GM23248 (cell line): ENCODE data around the gene PPP4R1. TPM values are rescaled to one million over a fixed set of nuclear protein-coding genes. Genes with fewer than 3 reads are reported as not detected.

Experiments
- DNase-seq: peaks from one replicate; pipeline ENCODE4 v3.0.0-alpha.2; 2015
- H2AFZ ChIP-seq: fragments of 200-600 bp; sonication (generic); 2 replicates; pipeline ENCODE4 v1.6.1; 2016; ENCODE audit warnings: antibody characterized with exemption
- H3F3A ChIP-seq: fragments of 200-600 bp; sonication (generic); 2 replicates; pipeline ENCODE4 v1.6.1; 2016; ENCODE audit warnings: mild to moderate bottlenecking, antibody characterized with exemption, mixed run types; ENCODE audit not compliant: insufficient read depth
- H3K27ac ChIP-seq: fragments of 200-600 bp; sonication (generic); 2 replicates; pipeline ENCODE4 v1.5.1; 2016; ENCODE audit warnings: mild to moderate bottlenecking
- H3K27me3 ChIP-seq: fragments of 200-600 bp; sonication (generic); replicated peaks from 2 replicates; pipeline ENCODE4 v1.6.1; 2016; ENCODE audit warnings: mild to moderate bottlenecking; ENCODE audit not compliant: insufficient read depth
- H3K36me3 ChIP-seq: fragments of 200-600 bp; sonication (generic); 2 replicates; pipeline ENCODE4 v1.6.1; 2016; ENCODE audit warnings: low read depth, mild to moderate bottlenecking
- H3K4me1 ChIP-seq: fragments of 200-600 bp; sonication (generic); 2 replicates; pipeline ENCODE4 v1.6.1; 2016; ENCODE audit warnings: mild to moderate bottlenecking; ENCODE audit not compliant: insufficient read depth
- H3K4me2 ChIP-seq: fragments of 200-600 bp; sonication (generic); one replicate; pipeline ENCODE4 v1.6.1; 2016; ENCODE audit warnings: mild to moderate bottlenecking; ENCODE audit not compliant: unreplicated experiment
- H3K4me3 ChIP-seq: fragments of 200-600 bp; sonication (generic); 2 replicates; pipeline ENCODE4 v1.5.1; 2016; ENCODE audit warnings: mild to moderate bottlenecking
- H3K79me2 ChIP-seq: fragments of 200-600 bp; sonication (generic); 2 replicates; pipeline ENCODE4 v1.6.1; 2016; ENCODE audit warnings: mild to moderate bottlenecking; ENCODE audit not compliant: insufficient read depth
- H3K9ac ChIP-seq: fragments of 200-600 bp; sonication (generic); 2 replicates; pipeline ENCODE4 v1.6.1; 2016; ENCODE audit warnings: mild to moderate bottlenecking
- H3K9me2 ChIP-seq: fragments of 200-600 bp; sonication (generic); 2 replicates; pipeline ENCODE4 v1.6.1; 2016; ENCODE audit warnings: mixed run types, mild to moderate bottlenecking, moderate library complexity; ENCODE audit not compliant: insufficient read depth
- H3K9me3 ChIP-seq: fragments of 200-600 bp; sonication (generic); one replicate; pipeline ENCODE4 v1.6.1; 2017; ENCODE audit warnings: low read depth
- H4K20me1 ChIP-seq: fragments of 200-600 bp; sonication (generic); 2 replicates; pipeline ENCODE4 v1.6.0; 2016; ENCODE audit not compliant: insufficient read depth
- EZH2 ChIP-seq: fragments of 200-600 bp; sonication (generic); IDR thresholded peaks from 2 replicates; pipeline ENCODE4 v1.6.1; 2018; ENCODE audit warnings: antibody characterized with exemption, mild to moderate bottlenecking; ENCODE audit not compliant: insufficient read depth, poor library complexity, severe bottlenecking
- EZH2phosphoT487 ChIP-seq: fragments of 200-600 bp; sonication (generic); IDR thresholded peaks from 2 replicates; pipeline ENCODE4 v1.6.1; 2018; ENCODE audit warnings: antibody characterized with exemption, moderate library complexity, mild to moderate bottlenecking, low read depth; ENCODE audit not compliant: insufficient read depth
- WGBS, 2 experiments: methylation state at CpG; one replicate each; pipeline ENCODE4 v1.1.6; 2015 to 2017; ENCODE audit warnings: low lambda C conversion rate in 2 of 2, low coverage in 1 of 2; ENCODE audit errors: missing lambda C conversion rate in 2 of 2; 5-methylcytosine and 5-hydroxymethylcytosine counted together
- in situ Hi-C: fragments of 300-500 bp; cut with MboI; formaldehyde crosslinking; loops from 2 replicates; pipeline ENCODE4 v1.15.0; 2020
- polyA plus RNA-seq: library from polyadenylated mRNA; unstranded; fragments of >200 nt; fragmentation: Nextera tagmentation; extraction: Ambion mirVana; gene quantifications from 2 replicates; pipeline ENCODE4 v1.2.1, GENCODE V29; 2016
- total RNA-seq: library from RNA; depleted of rRNA; stranded (reverse); fragments of >200 nt; shearing (Covaris generic); gene quantifications from 2 replicates; pipeline ENCODE4 v1.2.3, GENCODE V29; 2014; rRNA removed

Gene PPP4R1
- total RNA-seq (85.5 and 97.9 TPM in 2 replicates), polyA plus RNA-seq (31.8 and 33.0 TPM in 2 replicates)

- Histone ChIP-seq H3K79me2 (peaks cover 50% of the 10 kb centered on the region), H3F3A (peaks cover 50% of the 10 kb centered on the region), H3K27ac (peak within 1 kb of the TSS; percentile 88), H3K4me1 (peaks cover 39% of the 10 kb centered on the region), H3K4me3 (peak within 1 kb of the TSS; percentile 94), H3K9me2 (no peaks in the 10 kb centered on the region), H3K36me3 (no peaks in the 10 kb centered on the region), H4K20me1 (peaks cover 8% of the 10 kb centered on the region), H3K9ac (peak within 1 kb of the TSS; percentile 92), H2AFZ (peak within 1 kb of the TSS; percentile 82), H3K9me3 (no peaks in the 10 kb centered on the region), H3K27me3 (no peaks in the 10 kb centered on the region), H3K4me2 (peak within 1 kb of the TSS; percentile 96)
- DNase-seq: peak; percentile 87
- WGBS, 2 experiments: 1 to 2% methylated on average over 51 to 66 of the region's 127 CpGs
- TF ChIP-seq EZH2 (no peak), EZH2phosphoT487 (no peak)
- in situ Hi-C loops: no loop called here
These were observed at the start of gene PPP4R1 for GRCh38 chr18:9614401-9615279. Gene PPP4R1 (minus strand): TSS chr18:9614559. CDS start chr18:9614484, 75 bp downstream.

DNA sequence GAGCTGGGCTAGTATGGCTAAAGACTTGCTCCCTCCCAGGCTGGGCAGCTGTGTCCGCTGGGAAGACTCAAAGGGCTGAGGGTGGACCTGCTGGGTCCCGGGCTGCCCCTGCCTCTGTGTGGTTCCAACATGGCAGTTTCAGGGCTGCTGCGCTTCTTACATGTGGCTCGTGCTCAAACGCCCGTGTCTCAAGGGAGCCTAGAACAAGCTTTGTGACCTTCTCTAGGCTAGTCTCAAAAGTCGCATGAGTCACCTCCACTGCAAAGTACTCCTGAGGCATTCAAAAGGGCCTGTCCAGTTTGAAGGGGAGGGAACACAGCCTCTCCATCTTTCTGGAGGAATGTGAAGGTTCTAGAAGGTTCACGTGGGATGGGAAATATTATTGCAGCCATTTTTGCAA lies 49.0 kb upstream of the PPP4R1 start:
- no peak for TF ChIP-seq EZH2phosphoT487
- no peak for TF ChIP-seq EZH2
- Histone ChIP-seq H3F3A (no peaks in the 10 kb centered on the region), H3K4me1 (no peaks in the 10 kb centered on the region), H3K9me2 (no peaks in the 10 kb centered on the region), H3K79me2 (no peaks in the 10 kb centered on the region), H3K9me3 (no peaks in the 10 kb centered on the region), H3K36me3 (no peaks in the 10 kb centered on the region), H3K4me3 (no peak overlapping the region), H4K20me1 (no peaks in the 10 kb centered on the region), H3K27ac (no peak overlapping the region), H2AFZ (no peak overlapping the region), H3K4me2 (no peak overlapping the region), H3K9ac (no peak overlapping the region), H3K27me3 (no peaks in the 10 kb centered on the region)
- WGBS, 2 experiments: 75 to 90% methylated on average over 8 of the region's 8 CpGs
- peak; percentile 24 for DNase-seq
- in situ Hi-C loops: no loop called here

- DNase-seq: peak; percentile 48
- in situ Hi-C loops: no loop called here
These were observed 47.2 kb upstream of the PPP4R1 start for GRCh38 chr18:9661564-9661963.

GRCh38 chr18:9659499-9660375 lies 45.4 kb upstream of the PPP4R1 start:
- TF ChIP-seq EZH2: no peak
- no peak for TF ChIP-seq EZH2phosphoT487
- in situ Hi-C loops: no loop called here
- Histone ChIP-seq H2AFZ (no peak overlapping the region), H3K27ac (no peak overlapping the region), H3K4me2 (no peak overlapping the region), H3K4me3 (no peak overlapping the region), H3K9me2 (no peaks in the 10 kb centered on the region), H3F3A (no peaks in the 10 kb centered on the region), H3K27me3 (no peaks in the 10 kb centered on the region), H3K36me3 (no peaks in the 10 kb centered on the region), H3K4me1 (no peaks in the 10 kb centered on the region), H3K79me2 (no peaks in the 10 kb centered on the region), H3K9ac (no peak overlapping the region), H3K9me3 (no peaks in the 10 kb centered on the region), H4K20me1 (no peaks in the 10 kb centered on the region)
- DNase-seq: no peak
- 95 to 96% methylated on average over 19 to 24 of the region's 24 CpGs for WGBS, 2 experiments

More at GRCh38 chr18:9661564-9661963, 47.2 kb upstream of the PPP4R1 start:
- Histone ChIP-seq H3K9ac (no peak overlapping the region), H3K27me3 (no peaks in the 10 kb centered on the region), H3K9me3 (no peaks in the 10 kb centered on the region), H3K9me2 (no peaks in the 10 kb centered on the region), H3K36me3 (no peaks in the 10 kb centered on the region), H3K4me3 (no peak overlapping the region), H3K4me1 (no peaks in the 10 kb centered on the region), H3K79me2 (no peaks in the 10 kb centered on the region), H2AFZ (no peak overlapping the region), H4K20me1 (no peaks in the 10 kb centered on the region), H3F3A (no peaks in the 10 kb centered on the region), H3K4me2 (no peak overlapping the region), H3K27ac (no peak overlapping the region)
- no peak for TF ChIP-seq EZH2
- no peak for TF ChIP-seq EZH2phosphoT487
- 60 to 100% methylated on average over 1 of the region's 1 CpG for WGBS, 2 experiments
